Gastrocnemius medialis (tissue), 4 donors: ENCODE measurements around the gene TBC1D2.

Experiments used
- CTCF ChIP-seq, 5 experiments: fragments of 450-650 bp in 3 of 5; fragments of 200-600 bp in 2 of 5; sonication (generic) in 2 of 5; IDR thresholded peaks in 4 of 5; conservative IDR thresholded peaks in 1 of 5; 1 replicate in 4 of 5; 2 replicates in 1 of 5; pipeline ENCODE4 v1.5.1; 2016 to 2019; ENCODE audit warnings: antibody characterized with exemption in 5 of 5, mild to moderate bottlenecking in 3 of 5, moderate library complexity in 3 of 5
- POLR2A ChIP-seq, 2 donors: fragments of 450-650 bp; IDR thresholded peaks; one replicate each; pipeline ENCODE4 v1.6.1; 2017; ENCODE audit warnings: antibody characterized with exemption in 2 of 2, mild to moderate bottlenecking in 2 of 2, moderate library complexity in 2 of 2

GRCh38 chr9:98249771-98250170 lies 5.7 kb downstream of the TBC1D2 start:
- TF ChIP-seq POLR2A (IDR thresholded peaks at IDR 0.05) (no peak), CTCF (IDR thresholded peaks at IDR 0.05 in 4 of 5, conservative IDR thresholded peaks at IDR 0.05 in 1 of 5) (no peak)
